ENCODE data around the gene DIS3L2.

- no peak for TF ChIP-seq CTCF (conservative IDR thresholded peaks at IDR 0.05; ENCODE audit: low read length)
- no peak for TF ChIP-seq EZH2phosphoT487 (IDR thresholded peaks at IDR 0.05; ENCODE audit: borderline replicate concordance)
Observed at GRCh38 chr2:232137356-232138147, 176.0 kb downstream of the DIS3L2 start.
